Cerebellar nuclear complex (tissue), 1 donor: Measurements from ENCODE around the gene DST.

Source experiments
- DNase-seq, 2 experiments: peaks; one replicate each; lab custom pipeline; 2025; lab: John Stamatoyannopoulos, UW

DST gene

DNA sequence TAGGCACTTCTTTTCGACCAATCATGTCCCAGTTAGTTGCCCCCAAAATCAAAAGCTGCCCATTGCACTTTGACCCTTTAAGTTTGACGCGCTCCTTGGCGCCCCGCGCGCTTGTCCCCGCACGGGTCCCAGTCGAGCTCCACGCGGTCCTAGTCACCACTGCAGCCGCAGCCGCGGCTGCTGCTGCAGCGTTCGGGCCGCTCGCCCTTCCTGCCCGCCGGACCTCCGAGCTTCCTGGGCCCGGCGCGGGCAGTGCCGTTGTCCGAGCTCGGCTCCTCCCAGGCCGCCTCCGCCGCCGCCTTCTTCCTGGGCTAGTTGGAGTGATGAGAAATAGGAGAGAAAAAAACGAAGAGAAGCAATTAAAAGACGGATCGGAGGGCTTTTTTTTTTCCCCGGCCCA, 209.6 kb downstream of the DST start:
- DNase-seq, result no peak

DNA sequence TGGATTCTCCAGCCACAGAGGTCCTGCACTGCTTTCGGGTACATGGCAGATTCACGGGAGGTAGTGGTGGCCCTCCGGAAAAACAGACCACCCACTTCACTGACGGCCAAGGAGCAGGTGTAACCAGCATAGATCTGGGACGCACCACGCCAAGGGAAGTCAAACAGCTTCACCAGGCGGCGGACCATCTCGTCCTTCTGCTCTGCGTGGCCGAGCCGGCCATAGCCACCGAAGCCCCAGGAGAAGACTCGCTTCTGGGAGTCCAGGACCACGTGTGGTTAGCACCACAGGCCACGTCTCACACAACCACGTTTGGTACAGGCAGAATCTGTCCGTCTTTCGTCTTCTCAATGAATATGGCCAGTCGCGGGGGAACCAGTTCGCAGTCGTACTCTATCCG, 210.5 kb downstream of the DST start:
- DNase-seq, result no peak

DNA sequence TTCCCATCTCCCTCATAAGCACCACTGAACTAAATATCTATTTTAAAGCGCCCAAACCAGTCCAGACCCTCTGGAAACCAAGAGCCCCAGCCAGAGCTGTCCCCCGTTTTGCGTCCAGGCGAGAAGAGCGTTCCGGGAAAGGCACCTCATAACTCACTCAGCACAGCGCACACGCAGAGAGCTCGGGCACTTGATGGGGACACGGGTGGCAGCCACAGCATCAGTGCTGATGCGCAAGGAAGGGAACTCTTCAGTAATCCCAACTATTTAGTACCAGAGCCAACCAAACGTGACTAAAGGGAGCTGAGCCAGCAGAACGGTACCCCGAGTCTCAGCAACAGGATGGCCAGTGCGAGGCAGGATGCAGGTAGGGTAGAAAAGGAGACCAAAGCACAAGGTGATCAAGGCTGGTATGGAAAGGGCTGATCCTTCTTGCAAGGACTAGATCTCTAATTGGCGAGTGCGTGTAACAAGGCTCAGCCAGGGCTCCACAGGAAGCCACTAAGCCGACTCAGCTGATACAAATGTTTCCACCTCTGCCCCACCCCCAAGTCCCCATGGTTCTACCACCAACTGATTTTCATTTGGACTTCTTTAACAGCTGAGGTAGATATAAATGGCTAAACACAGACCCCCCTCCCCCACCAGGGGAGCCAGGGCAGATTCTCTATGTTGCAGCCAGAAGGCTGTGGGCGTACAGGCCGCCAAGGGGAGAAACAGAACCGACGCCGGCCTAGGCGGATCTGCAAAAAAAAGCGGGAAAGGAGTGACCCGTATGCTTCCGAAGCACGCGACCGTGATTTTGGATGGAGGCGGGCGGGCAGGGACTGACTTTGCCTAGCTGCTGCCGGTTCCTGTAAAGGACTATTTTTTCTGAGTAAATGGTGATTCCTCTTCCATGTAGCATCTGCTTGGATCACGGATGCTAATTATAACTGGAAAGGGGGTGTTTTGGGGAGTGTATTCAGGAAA, 211.8 kb downstream of the DST start:
- DNase-seq, result no peak

DNA sequence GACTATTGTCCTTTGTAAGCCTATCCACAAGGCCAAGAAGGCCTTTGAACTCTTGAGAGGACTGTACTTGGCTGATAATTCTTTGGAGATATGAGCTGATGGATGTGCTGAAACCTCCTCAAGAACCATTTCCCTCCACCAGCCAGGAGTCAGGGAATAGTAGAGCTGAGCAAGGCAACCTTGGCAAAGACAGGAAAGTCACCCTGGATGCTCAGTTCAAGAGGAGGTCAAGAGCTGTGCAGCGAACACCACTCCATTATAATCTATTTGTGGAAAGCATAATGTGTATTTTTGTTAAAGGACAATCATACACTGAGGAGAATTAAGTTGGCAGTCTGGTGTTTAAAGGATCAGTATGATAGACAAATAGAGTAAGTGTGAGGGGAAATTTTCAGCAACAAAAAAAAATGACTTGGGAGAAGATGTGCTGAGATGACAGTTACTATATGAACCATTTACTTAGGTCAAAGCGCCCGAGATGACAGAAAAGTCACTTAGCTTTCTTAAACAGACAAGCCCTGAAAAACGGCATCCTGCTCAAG, 218.1 kb downstream of the DST start:
- DNase-seq, result no peak

DNA sequence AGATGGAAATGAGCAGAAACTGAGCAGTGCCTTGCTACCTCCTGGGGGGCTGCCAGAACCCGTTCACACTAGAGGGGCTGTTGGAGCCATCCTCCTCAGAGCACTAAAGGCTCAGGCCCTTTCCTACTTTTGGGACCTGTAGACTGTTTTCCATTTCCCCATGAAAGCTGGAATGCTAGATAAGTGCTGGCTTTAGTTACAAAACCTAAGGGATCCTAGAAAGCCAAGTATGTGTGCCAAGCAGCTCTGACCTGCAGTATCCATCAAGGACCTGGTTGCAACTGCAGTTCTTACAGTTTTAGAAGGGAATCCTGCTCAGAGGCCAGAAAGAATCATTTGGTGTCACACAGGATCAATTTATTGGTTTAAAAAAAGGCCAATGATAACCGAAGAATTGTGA, 218.6 kb downstream of the DST start:
- DNase-seq, result no peak

DNA sequence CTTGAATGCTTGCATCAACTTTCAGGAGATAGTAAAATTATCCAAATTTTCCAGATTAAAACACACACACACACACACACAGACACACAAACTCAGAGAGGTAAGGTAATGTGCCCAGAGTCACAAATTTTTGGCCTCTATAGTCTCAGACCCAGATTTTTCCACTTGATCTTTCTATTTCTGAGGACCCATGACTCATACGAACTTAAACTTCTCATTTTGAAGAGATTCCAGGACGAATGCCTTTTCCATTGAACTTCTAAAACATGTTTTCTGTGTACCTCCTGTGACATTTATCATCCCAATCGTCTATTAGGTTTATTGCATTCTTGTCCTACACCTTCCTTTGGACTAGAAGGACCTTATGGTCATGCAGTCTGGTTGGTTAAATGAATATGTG, 222.4 kb downstream of the DST start:
- no peak for DNase-seq

DNA sequence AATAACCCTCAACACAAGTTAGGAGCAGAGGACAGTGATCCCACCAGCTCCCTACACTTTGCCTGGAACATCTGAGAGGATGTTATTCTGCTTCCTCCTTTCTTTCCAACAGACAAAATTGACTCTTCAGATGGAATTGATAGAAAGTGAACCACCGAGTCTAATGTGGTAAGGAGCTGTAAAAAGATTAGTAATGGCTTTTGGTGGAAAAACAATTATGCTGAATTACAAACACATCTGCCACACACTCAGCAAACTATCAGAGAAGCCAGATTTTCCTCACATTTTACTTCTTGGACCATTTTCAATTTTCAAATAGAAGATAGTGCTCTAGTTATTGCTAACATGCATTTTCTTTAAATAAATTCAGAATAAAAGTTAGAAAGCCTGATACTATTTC, 223.5 kb downstream of the DST start:
- DNase-seq, result no peak

DNA sequence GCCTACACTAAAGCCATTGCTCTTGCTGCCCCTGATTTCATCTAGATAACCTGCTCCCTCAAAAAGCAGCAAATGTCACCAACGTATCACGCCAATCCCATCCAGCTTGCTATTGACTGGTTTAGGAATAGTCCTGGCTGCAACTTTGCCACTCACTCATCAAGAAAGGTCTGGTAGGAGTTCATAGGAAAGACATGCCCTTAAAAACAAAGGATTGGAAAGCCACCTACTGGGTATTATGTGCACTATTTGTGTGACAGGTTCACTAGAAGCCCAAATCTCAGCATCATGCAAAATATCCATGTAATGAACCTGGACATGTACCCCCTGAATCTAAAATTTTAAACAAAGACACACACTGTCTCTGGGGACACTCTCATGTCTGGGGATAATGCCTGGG, 224.9 kb downstream of the DST start:
- no peak for DNase-seq

DNA sequence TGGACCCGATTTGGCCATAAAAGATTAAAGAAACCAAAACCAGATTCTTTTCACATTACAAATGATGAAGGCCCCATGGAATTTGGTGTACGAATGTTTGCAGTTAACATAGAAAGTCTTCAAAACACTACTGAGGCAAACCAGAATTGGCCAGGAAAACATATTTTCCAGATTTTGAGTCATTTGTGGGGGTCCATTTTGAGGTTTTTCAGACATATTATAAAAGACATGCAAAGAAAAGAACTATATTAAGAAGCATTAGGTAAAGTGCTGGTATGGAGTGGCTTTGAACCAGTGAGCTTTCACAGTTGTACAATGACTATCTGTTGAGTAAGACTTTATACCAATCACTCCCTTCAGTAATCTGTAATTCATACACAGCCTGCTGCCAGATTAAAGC, 226.4 kb downstream of the DST start:
- DNase-seq, result no peak

DNA sequence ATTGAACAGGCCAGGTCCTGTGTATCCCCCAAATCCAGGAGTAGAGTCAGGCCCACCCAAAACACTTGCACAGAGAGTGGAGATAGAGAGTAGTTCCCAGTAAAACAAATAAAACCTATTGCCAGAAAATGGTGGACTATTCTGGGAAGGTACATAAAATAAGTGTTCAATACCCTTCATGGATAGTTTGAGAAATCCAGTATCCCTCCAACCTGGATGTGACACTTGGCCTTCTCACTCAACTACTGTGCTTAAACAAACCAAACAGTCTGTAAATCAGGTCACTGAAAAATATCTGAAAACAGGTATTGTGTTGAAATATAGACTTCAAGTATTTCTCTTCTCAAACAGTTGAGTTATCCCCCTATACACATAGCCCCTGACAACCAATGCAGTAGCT, 233.7 kb downstream of the DST start:
- no peak for DNase-seq
